ENCODE data around the gene RETSAT. TPM values are rescaled to one million over a fixed set of nuclear protein-coding genes. Genes with fewer than 3 reads are reported as not detected.

The RETSAT gene
- polyA plus RNA-seq, 4 donors, result 17.5 to 27.8 (median 26.8) TPM

DNA sequence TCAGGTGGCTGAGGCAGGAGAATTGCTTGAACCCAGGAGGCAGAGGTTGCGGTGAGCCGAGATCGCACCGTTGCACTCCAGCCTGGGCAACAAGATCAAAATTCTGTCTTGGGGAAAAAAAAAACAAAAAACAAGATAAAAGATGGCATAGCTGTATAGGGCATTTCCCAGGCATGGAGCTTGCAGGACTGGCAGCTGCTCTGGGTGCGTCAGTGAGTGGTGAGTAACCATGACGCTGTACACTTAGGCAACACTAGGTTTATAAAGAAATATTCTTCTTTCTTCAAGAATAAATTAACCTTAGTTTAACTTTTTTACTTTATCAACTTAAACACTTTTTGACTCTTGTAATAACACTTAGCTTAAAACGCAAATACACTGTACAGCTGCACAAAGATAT, 41.9 kb downstream of the RETSAT start:
- DNase-seq (ENCODE audit: low read depth in 4 of 4, low spot score in 2 of 4), result no peak

DNA sequence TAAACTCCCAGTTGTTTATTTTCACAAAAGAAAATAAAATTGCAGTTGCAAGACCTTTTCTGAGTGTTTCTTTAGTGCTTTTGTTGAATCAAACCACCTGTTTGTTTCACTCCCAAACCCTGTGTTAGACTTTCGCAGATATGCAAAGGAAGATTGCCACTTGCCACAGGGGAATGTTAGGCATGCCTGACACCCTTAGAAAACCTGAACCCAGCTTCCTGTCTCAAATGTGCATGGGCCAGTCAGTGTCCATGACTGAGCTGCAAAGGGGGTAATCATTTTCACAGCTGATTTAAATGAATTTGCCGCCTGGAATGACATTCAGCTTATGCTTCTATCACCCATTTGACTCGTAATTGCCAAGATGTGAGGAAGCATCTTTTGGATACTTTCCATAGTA, 44.0 kb downstream of the RETSAT start:
- no peak for DNase-seq (ENCODE audit: low read depth in 4 of 4, low spot score in 2 of 4)

DNA sequence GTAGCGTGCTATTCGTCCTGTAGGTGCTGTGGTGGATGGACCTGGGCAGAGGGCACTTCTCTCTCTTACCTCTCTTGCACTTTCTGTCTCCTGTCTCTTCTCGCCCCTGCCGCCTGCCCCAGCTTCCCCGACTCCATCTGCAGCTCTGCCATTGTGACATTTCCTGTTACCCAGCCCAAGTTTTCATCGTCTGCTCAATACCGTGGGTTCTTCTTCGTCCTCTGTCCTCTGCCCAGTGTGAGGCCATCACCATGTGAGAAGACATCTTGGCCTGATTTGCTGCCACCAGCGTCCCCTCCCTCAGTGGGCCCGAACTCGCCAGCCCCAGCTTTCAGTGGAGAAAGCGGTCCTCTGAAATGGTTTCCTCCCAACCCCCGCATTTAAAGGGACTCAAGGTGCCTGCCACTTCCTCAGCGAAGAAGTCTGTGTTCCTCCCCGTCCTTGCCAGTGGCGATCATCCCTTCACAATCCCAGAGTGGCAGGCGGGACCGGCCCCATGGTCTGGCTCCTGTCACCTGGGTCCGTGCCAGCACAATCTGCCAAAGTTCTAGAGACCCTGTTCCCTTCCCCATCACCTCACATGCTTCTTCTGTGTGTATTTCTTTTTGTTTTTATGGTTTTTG, 44.5 kb downstream of the RETSAT start:
- DNase-seq (ENCODE audit: low read depth in 4 of 4, low spot score in 2 of 4), result no peak

DNA sequence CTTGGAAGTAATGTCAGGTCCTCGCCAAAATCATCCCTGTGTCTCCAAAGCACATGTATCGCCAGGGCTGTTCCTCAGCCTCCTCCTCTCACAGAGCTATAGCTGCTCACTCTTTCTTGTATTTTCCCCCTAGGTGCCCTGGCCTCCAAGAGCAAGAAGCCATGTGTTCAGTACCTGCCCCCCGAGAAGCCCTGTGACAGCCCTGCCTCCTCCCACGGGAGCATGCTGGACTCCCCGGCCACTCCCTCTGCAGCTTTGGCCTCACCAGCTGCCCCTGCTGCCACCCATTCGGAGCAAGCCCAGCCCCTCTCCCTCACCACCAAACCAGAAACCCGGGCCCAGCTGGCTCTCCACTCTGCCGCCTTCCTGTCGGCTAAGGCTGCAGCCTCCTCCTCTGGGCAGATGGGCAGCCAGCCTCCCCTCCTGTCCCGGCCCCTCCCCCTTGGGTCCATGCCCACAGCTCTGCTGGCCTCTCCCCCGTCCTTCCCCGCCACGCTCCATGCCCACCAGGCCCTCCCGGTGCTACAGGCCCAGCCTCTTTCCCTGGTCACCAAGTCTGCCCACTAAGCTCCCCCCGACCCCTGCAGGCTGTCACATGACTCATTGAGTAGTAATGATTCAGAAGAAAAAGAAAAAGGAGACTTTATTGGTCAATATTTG, 45.3 kb downstream of the RETSAT start:
- DNase-seq (ENCODE audit: low read depth in 4 of 4, low spot score in 2 of 4), result peak in 1 of 4 donors; percentile 80

DNA sequence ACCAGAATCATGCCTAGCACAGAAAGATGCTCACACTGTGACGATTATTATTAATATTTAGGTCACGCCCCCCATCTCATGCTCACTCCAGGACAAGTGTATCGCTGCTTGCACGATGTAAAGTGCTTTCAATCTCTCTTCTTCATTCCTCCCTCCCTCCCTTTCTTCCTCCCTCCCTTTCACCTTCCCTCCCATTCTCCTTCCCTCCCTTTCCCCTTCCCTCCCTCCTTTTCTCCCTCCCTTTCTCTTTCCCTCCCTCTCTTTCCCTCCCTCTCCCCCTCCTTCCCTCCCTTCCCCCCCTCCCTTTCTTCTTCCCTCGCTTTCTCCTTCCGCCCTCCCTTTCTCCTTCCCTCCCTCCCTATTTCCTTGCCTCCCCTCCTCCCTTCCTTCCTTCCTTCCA, 46.1 kb downstream of the RETSAT start:
- no peak for DNase-seq (ENCODE audit: low read depth in 4 of 4, low spot score in 2 of 4)

DNA sequence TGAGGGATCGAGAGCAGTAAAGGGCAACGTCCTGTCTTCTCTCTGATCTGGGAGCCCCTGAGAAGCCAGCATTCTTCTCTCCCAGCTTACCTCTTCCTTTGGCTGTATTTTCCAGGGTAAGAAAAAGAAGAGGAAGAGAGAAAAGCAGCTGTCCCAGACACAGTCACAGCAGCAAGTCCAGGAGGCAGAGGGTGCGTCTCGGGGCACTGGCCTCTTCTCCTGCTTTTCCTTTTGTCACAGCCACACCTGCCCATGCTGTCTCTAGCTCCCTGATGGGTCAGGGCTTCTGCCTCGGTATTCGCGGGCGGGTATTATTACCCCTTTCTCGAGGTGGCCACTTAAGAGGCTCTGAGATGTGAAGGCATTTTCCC, 46.8 kb downstream of the RETSAT start:
- no peak for DNase-seq (ENCODE audit: low read depth in 4 of 4, low spot score in 2 of 4)

DNA sequence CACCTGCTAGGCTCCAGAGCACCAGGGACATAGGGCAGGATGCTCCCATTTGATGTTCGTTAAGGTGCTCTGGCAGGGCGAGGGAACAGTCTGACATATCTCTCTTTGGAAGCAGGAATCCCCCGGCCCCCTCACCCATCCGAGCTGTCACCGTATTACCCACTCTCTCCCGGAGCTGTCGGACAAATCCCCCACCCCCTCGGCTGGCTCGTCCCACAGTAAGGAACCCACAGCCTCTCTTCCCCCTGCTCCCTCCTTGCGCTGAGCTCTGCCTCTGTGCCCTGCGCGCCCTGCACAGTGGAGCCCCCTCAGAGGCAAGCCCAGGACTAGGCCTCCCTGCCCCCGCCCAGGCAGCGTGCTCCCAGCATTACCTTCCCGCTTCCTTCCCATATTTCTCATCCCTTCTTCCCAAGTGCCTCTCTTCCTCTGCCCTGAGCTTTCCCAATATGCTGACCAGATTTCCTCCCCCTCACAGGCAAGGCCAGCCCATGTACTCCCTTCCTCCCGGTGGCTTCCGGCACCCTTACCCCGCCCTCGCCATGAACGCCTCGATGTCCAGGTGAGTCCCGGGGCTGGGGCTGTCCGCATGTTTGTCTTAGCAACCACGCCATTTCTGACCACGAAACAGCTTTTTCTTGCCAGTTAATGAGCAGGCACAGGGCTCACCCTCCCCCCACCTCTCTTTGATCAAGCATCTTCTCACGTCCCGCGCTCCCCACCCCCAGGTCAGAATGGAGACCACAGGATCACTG, 50.4 kb downstream of the RETSAT start:
- no peak for DNase-seq (ENCODE audit: low read depth in 4 of 4, low spot score in 2 of 4)

DNA sequence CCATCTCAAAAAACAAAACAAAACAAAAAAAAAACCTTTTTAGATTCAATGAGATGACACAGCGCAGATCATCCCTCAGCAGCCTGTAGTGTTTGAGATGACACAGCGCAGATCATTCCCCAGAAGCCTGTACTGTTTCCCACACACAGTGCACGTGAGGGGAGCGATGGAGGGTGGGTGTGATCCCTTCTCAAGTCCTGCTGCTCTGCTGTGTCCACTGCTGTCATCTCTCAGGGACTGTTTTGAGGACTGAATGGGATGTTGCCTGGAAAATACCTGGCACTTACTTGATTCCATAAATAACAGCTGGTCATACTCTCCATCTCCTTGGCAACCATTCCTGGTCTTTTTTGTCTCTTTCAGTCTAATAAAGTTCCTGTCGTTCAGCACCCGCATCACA, 52.2 kb downstream of the RETSAT start:
- DNase-seq (ENCODE audit: low read depth in 4 of 4, low spot score in 2 of 4), result no peak

Other genes starting within 250 kb of the RETSAT start
- gene TCF7L1, start 221.1 kb downstream of the RETSAT start, polyA plus RNA-seq (ENCODE audit: insufficient read length in 4 of 4), result 10 to 100 TPM; 39.4 to 70.4 (median 57.1) TPM
- 100 to 1,000 TPM; 113 to 136 (median 127) TPM for gene TGOLN2, start 26.5 kb downstream of the RETSAT start, polyA plus RNA-seq (ENCODE audit: insufficient read length in 4 of 4)
- 10 to 100 TPM; 21.0 to 37.7 (median 30.0) TPM for gene ELMOD3, start 241 bp upstream of the RETSAT start, polyA plus RNA-seq (ENCODE audit: insufficient read length in 4 of 4)
- gene CAPG, start 55.8 kb upstream of the RETSAT start, polyA plus RNA-seq (ENCODE audit: insufficient read length in 4 of 4), result 100 to 1,000 TPM in 3 of 4 donors, 10 to 100 TPM in 1; 94.7 to 144 (median 133) TPM
- gene SH2D6, start 64.2 kb upstream of the RETSAT start, polyA plus RNA-seq (ENCODE audit: insufficient read length in 4 of 4), result 1 to 10 TPM in 2 of 4 donors, under 1 TPM in 2; 0.56 to 1.4 (median 0.95) TPM
- gene MAT2A, start 184.6 kb upstream of the RETSAT start, polyA plus RNA-seq (ENCODE audit: insufficient read length in 4 of 4), result 100 to 1,000 TPM; 277 to 434 (median 344) TPM
- gene GGCX, start 207.0 kb upstream of the RETSAT start, polyA plus RNA-seq (ENCODE audit: insufficient read length in 4 of 4), result 10 to 100 TPM; 42.1 to 48.1 (median 43.3) TPM
- gene VAMP8, start 223.1 kb upstream of the RETSAT start, polyA plus RNA-seq (ENCODE audit: insufficient read length in 4 of 4), result 10 to 100 TPM; 86.5 to 99.5 (median 91.1) TPM
- 10 to 100 TPM; 37.1 to 54.2 (median 45.7) TPM for gene VAMP5, start 229.9 kb upstream of the RETSAT start, polyA plus RNA-seq (ENCODE audit: insufficient read length in 4 of 4)
- 100 to 1,000 TPM; 127 to 154 (median 143) TPM for gene RNF181, start 241.2 kb upstream of the RETSAT start, polyA plus RNA-seq (ENCODE audit: insufficient read length in 4 of 4)
- 10 to 100 TPM; 33.7 to 43.0 (median 36.7) TPM for gene TMEM150A, start 248.2 kb upstream of the RETSAT start, polyA plus RNA-seq (ENCODE audit: insufficient read length in 4 of 4)